Putamen (tissue), 1 donor: ENCODE measurements around the gene FAM13A.

ENCODE experiments used
- DNase-seq: peaks from one replicate; pipeline ENCODE4 v3.0.0-alpha.2; 2016; ENCODE audit warnings: low spot score

FAM13A gene

DNA sequence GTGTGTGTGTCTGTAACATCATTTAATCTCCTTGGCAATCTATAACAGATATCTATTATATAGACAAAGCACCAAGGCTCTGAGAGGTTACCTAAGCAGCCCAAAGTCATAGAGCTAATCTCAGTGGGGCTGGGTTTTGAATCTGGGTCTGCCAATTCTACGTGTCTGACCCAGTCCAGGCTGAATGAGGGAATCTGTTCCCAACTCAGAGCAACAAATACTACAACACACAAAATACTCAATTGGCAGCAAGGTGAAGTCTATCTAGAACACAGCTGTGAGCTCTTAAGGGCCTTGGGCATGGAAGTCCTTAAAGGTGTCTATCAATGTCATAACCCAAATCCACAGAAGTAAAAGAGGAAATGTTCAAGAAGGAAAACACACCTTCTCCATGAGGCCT is 311.8 kb downstream of the FAM13A start:
- no peak for DNase-seq

GRCh38 chr4:88744609-88745008 is 312.4 kb downstream of the FAM13A start:
- DNase-seq: no peak

DNA sequence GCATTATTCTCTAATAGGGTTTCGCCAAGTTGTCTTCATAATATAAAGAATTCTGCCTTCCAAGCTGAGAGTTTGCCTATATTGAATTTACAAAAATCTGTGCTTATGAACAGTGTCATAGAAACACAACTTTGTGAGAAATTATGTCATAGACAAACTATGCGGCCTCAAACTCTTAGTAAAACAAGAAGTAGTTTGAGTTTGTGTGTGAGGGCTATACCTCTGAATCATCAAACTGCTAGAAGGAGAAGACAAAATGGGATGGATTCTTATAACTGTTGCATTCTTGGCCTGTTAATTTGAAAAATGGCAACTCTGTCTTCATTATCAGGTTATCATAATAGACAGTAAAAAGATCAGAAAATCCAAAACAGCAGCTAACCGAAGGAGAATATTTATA is 313.3 kb downstream of the FAM13A start:
- no peak for DNase-seq

- DNase-seq: no peak
These were observed 314.4 kb downstream of the FAM13A start for GRCh38 chr4:88742561-88742960.

GRCh38 chr4:88738180-88738579 is 318.8 kb downstream of the FAM13A start:
- no peak for DNase-seq

- no peak for DNase-seq
These were observed 319.6 kb downstream of the FAM13A start for GRCh38 chr4:88737307-88737941.

- no peak for DNase-seq
These were observed 320.7 kb downstream of the FAM13A start for GRCh38 chr4:88736264-88736663.

- DNase-seq: no peak
These were observed 321.4 kb downstream of the FAM13A start for GRCh38 chr4:88735564-88735963.

DNA sequence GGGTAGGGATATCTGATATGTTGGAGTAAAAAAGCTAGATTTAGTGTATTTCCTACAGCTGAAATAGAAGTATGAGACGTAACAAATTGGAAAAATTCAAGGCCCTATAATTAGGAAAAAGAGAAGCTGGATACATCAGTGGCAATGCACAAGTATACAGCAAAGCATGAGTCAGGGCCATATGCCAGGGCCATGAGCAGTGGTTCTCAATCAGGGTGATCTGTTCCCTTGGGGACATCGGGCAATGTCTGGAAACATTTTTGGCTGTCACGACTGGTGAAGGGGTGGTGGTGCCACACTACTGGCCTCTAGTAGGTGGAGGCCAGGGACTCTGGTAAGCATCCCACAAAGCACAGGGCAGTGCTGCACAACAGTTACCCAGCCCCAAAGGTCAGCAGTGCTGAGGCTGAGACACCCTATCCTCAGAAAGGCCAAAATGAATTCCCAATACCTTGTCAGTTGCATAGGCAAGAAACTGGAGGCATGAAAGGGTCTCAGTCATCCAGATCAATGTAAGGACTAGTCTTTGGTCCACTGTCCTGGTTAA is 322.5 kb downstream of the FAM13A start:
- no peak for DNase-seq

DNA sequence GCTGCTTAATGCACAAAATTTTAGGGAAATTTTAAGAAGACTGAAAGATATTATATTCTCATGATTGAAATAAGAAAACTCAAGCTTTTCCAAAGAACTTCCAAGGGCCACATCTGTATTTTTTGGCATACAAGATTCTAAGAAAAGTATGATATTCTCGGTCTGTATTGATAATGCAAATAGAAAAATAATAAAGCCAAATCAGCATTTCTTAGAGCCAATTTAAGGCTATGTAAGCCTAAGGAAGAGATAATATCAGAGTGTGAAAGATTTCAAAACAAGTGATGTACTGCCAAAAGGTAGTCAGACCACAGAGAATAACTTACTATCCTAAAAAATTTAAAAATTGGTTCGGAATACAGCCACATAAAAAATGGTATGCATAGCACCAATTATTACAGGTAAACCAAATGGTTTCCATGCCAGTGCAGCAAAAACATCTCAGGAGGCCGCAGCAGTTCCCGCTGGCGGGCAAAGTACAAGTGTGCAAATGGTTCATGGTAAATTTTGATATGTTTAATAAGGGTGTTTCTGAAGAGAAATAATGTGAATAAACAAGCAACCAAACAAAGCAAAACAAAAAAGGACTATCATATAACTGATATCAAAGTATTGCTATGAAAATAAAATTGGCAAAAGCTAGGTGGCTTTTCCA is 324.1 kb downstream of the FAM13A start:
- no peak for DNase-seq

GRCh38 chr4:88731381-88731780 is 325.6 kb downstream of the FAM13A start:
- DNase-seq: no peak

DNA sequence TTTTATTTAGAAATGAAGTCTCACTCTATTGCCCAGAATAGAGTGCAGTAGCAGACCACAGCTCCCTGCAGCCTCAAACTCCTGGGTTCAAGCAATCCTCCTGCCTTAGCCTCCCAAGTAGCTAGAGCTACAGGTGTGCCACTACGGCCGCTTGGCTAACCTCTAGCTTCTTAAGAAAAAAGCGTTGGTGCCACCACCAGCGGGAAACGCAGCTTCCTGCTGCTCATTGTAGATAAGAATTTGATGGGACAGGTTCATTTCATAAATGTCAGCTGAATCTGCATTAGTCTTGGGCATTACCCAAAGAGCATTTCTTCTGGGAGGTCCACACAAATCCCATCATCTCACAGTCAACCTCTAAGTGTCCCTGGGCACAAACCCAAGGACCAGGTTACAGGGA is 326.2 kb downstream of the FAM13A start:
- no peak for DNase-seq

DNA sequence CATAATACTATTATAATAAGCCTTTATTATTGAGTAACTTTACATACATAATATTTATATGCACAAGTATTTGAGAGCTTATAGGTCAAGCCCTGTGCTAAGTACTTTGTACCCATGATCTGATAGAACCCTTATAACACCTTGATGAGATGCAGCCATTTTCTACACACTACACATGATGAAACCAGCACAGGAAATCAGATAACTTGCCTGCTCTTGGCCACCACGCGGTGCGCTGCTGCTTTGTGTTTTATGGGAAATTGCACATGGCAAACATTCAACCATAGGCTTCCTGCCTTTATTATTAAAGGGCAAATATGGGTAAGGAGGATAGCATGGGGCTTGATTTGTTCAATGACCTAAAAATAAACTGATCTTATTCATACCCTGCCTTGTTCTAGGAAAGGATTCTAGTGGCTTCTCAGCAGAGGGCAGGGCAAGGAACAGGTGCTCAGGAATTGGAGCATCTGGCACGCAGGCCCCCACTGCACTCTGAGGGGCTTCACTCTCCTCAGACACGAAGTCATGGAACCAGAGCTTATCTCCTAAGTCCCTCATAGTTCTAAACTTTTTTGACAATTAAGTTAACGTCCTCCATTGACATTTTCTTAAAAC is 327.7 kb downstream of the FAM13A start:
- DNase-seq: no peak

DNA sequence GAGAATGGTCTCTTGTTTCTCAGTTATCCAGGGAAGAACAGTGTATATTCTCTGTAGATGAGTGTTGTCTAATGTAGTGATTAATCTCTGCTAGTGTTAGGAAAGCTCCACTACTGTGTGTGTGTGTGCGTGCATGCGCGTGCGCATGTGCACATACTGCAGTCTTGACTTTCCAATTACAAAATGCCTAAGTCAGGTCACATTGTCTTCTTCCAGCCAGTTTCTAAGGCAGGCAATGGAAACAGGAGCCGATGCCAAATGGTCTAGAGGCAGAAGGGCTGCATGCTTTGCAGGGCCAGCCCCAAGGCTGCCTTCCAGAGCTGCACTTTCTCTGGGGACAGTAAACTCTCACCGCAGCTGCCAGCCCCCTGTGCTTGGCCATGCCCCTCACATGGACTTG is 328.8 kb downstream of the FAM13A start:
- no peak for DNase-seq

DNA sequence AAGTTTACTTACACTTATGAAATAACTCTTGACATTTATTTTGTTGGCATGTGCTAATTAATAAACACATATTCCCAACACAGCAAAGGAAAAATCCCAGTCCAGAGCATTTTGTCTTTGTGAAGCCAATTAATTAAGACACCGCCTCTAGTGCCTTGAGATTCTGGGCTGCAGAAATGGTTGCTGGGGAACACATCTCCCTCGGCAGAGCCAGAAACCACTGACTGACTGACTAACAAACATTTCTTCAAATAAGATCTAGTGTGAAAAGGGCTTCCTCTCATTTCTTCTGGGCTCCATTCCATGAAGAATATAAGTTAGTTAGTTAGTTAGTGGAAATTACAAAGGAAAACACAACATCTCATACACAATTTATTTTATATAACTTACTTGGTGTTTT is 331.0 kb downstream of the FAM13A start:
- no peak for DNase-seq

- DNase-seq: no peak
These were observed 331.8 kb downstream of the FAM13A start for GRCh38 chr4:88725143-88725542.

DNA sequence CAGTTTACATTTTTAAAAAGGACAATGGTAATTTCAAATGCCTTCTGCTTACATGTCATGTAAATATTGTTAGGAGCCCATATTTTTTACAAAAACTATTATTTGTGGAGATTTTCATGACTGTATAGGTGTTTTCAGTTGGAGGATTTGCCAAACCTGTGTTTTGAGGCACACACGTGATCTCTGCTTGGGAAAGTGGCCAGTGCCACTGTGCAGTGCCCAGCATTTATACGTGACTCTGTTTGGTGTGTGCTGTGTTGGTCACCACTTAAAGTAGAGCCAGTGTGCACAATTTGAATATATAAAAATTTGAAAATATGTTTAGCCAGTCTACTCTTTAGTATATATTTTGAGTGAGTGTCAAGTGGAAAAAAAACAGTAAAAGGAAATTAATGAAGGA is 332.6 kb downstream of the FAM13A start:
- no peak for DNase-seq

- no peak for DNase-seq
These were observed 334.2 kb downstream of the FAM13A start for GRCh38 chr4:88722828-88723227.

DNA sequence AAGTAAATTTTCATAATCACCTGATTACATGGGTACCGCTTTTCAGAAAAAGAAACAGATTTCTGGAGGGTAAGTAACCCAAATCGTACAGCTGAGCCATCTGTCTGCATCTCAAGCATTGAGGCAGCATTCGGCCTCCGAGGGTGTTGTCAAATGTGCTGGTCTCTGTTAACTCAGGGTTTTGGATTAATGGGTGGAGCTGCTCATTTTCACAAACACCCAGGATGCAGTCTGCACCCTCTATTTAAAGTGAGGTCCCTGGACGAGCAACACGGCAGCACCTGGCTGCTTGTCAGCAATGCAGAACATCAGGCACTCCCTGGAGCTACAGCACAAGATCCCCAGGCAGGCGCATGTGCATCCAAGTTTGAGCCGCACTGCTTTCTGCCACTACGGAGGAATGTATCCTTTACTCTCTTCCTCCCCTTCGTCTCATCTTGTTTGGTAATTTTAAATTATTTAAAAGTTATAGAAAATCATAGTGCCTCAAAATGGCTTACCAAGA is 334.7 kb downstream of the FAM13A start:
- DNase-seq: no peak

DNA sequence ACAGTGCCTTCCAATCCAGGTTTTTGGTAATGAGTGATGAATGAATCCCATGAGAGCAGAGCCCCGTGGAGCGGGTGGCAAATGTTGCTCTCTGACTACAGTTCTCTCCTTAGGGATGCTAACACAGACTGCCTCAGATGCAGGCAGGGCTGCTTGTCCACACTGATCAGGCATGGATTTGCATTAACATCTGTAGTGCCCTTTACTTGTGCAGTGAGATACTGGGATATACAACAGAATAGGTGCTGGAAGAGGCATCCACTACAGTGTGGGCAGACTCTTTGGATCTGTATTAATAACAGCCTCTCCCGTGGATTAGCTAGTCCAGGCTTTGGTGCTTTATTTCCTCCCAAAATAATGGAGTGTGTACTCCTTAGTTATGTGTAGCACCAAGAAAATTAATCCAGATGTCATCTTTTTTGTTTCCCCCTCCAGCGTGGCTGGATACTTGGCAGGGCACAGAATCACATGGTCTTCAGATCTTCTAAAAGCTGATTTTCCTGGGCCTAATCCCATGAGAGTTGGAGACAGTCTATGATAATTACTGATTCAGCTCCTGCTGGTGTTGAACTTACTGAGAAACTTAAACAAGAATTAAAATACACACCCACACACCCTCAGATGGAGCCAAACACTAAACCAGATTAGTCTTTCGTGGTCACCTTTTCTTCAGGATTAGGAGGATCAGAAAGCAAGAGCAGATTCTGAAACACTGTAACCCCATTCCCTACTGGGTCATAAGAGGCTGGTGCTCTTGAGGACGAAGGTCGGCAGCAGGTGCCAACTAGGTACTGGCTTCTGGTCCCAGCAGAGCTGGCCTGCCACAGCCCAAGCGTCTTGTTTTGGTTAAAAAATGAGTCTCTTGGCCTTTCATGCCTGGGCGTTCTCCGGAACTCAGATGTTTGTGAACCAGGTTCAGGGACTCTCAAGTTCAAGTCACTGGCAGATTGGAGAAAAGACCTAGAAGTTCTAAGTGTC is 336.2 kb downstream of the FAM13A start:
- no peak for DNase-seq

DNA sequence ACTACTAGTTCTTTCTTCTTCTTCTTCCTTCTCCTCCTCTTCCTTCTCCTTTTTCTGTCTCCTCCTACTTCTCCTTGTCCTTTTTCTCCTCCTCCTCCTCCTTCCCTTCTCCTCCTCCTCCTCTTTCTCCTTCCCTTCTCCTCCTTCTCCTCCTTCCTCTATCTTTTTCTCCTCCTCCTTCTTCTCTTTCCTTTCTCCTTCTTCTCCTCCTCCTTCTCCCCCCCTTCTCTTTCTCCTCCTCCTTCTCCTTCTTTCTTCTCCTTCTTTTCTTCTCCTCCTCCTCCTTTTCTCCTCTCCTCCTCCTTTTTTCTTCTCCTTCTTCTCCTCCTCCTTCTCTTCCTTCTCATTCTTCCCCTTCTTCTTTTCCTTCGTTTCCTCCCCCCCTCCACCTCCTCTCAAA is 337.6 kb downstream of the FAM13A start:
- DNase-seq: no peak

GRCh38 chr4:88718098-88718497 is 338.9 kb downstream of the FAM13A start:
- no peak for DNase-seq
